ENCODE results near the gene HACD3. TPM values are rescaled to one million over a fixed set of nuclear protein-coding genes. Genes with fewer than 3 reads are reported as not detected.

The HACD3 gene
- total and polyA plus RNA-seq, 2 of the 13 experiments (the other 11 are each of a cell fraction or from before 2014, with no cell fraction given), result 73.6 to 161 TPM

- peak; percentile 88 for TF ChIP-seq ETV5 (CRISPR knock-in tag; IDR thresholded peaks at IDR 0.05; ENCODE audit: borderline replicate concordance)
- peak; percentile 89 for TF ChIP-seq HOXA9 (CRISPR knock-in tag; IDR thresholded peaks at IDR 0.05; ENCODE audit: borderline replicate concordance)
- peak; percentile 80; the same call in 1 of the 2 replicates for TF ChIP-seq FIP1L1 (IDR thresholded peaks at IDR 0.05; ENCODE audit: borderline replicate concordance, insufficient read depth, low read depth, low read length)
- TF ChIP-seq ZNF441 (CRISPR knock-in tag; IDR thresholded peaks at IDR 0.05; ENCODE audit: borderline replicate concordance), result peak; percentile 97
- TF ChIP-seq HNRNPL (IDR thresholded peaks at IDR 0.05; ENCODE audit: low read depth, low read length), result peak; percentile 82; the same call in 1 of the 2 replicates
- TF ChIP-seq ZBTB37 (CRISPR knock-in tag; IDR thresholded peaks at IDR 0.05), result no peak
- TF ChIP-seq TMF1 (CRISPR knock-in tag; IDR thresholded peaks at IDR 0.05; ENCODE audit: low read depth), result 0 out of 2 replicates have a peak, but pooled peaks have one; percentile 80
- TF ChIP-seq RFX3 (CRISPR knock-in tag; IDR thresholded peaks at IDR 0.05), result peak; percentile 24; the same call in 1 of the 2 replicates
- TF ChIP-seq ARID5B (CRISPR knock-in tag; IDR thresholded peaks at IDR 0.05), result peak; percentile 92
- TF ChIP-seq GLI4 (CRISPR knock-in tag; IDR thresholded peaks at IDR 0.05; ENCODE audit: borderline replicate concordance), result 0 out of 2 replicates have a peak, but pooled peaks have one; percentile 30
- TF ChIP-seq ZFP90 (CRISPR knock-in tag; IDR thresholded peaks at IDR 0.05; ENCODE audit: borderline replicate concordance), result peak; percentile 17; the same call in 1 of the 2 replicates
- TF ChIP-seq SKIL (CRISPR knock-in tag; IDR thresholded peaks at IDR 0.05; ENCODE audit: borderline replicate concordance), result no peak
- TF ChIP-seq ZNF691 (CRISPR knock-in tag; IDR thresholded peaks at IDR 0.05; ENCODE audit: borderline replicate concordance, low read depth), result peak; percentile 97
- TF ChIP-seq ZNF790 (CRISPR knock-in tag; IDR thresholded peaks at IDR 0.05; ENCODE audit: borderline replicate concordance), result 0 out of 2 replicates have a peak, but pooled peaks have one; percentile 52
- no peak for TF ChIP-seq NBN (conservative IDR thresholded peaks at IDR 0.05)
- TF ChIP-seq ZSCAN22 (CRISPR knock-in tag; IDR thresholded peaks at IDR 0.05), result peak; percentile 52; the same call in 1 of the 2 replicates
- peak; percentile 61; the same call in 1 of the 2 replicates for TF ChIP-seq ZNF12 (CRISPR knock-in tag; IDR thresholded peaks at IDR 0.05)
- no peak for TF ChIP-seq ZFP36 (IDR thresholded peaks at IDR 0.05; ENCODE audit: borderline replicate concordance, low read depth, low read length, partially characterized antibody)
Observed at GRCh38 chr15:65610871-65611718, 80.8 kb downstream of the HACD3 start, which contains the start of gene INTS14 (continued).

Measured in HepG2 (cell line).